Esophagus squamous epithelium (tissue), 4 donors: Measurements from ENCODE around the gene KCNAB3.
A peak's percentile ranks its signal among the peaks of the same experiment; 100 is the strongest.

Source experiments
- POLR2A ChIP-seq, 4 donors: fragments of 450-650 bp; IDR thresholded peaks; one replicate each; pipeline ENCODE4 v1.6.1; 2017; ENCODE audit warnings: antibody characterized with exemption in 4 of 4, mild to moderate bottlenecking in 4 of 4, moderate library complexity in 3 of 4
- TF ChIP-seq, protein P1 (sequence below), 6 experiments: fragments of 450-650 bp in 4 of 6; fragments of 200-600 bp in 2 of 6; sonication (generic) in 2 of 6; IDR thresholded peaks; one replicate each; pipeline ENCODE4 v1.5.1; 2016 to 2019; ENCODE audit warnings: antibody characterized with exemption in 6 of 6, mild to moderate bottlenecking in 4 of 6, moderate library complexity in 4 of 6

DNA sequence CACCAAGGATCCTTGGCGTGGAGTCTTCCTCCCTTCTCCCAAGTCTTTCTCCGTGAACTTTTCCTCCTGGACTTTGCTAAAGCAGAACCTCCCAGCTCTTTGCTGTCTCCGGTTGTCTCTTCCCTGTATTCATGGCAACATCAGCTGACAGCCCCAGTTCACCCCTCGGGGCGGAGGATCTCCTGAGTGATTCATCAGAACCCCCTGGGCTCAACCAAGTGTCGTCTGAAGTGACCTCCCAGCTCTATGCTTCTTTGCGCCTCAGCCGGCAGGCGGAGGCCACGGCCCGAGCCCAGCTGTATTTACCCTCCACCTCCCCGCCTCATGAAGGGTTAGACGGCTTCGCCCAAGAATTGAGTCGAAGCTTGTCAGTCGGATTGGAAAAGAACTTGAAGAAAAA, 3.3 kb upstream of the KCNAB3 start:
- no peak for TF ChIP-seq POLR2A (IDR thresholded peaks at IDR 0.05)
- TF ChIP-seq, protein P1, sequence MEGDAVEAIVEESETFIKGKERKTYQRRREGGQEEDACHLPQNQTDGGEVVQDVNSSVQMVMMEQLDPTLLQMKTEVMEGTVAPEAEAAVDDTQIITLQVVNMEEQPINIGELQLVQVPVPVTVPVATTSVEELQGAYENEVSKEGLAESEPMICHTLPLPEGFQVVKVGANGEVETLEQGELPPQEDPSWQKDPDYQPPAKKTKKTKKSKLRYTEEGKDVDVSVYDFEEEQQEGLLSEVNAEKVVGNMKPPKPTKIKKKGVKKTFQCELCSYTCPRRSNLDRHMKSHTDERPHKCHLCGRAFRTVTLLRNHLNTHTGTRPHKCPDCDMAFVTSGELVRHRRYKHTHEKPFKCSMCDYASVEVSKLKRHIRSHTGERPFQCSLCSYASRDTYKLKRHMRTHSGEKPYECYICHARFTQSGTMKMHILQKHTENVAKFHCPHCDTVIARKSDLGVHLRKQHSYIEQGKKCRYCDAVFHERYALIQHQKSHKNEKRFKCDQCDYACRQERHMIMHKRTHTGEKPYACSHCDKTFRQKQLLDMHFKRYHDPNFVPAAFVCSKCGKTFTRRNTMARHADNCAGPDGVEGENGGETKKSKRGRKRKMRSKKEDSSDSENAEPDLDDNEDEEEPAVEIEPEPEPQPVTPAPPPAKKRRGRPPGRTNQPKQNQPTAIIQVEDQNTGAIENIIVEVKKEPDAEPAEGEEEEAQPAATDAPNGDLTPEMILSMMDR (IDR thresholded peaks at IDR 0.05) = peak in 1 of 6 experiments; percentile 18
